ENCODE results near the gene G3BP1. TPM values are rescaled to one million over a fixed set of nuclear protein-coding genes. Genes with fewer than 3 reads are reported as not detected.
A peak's percentile ranks its signal among the peaks of the same experiment; 100 is the strongest.

Gene G3BP1
- total and polyA plus RNA-seq, 9 of the 15 experiments (the other 6 are each of a cell fraction or from before 2014, with no cell fraction given): 54.7 to 264 (median 105) TPM

GRCh38 chr5:151772029-151772845, 483 bp downstream of the G3BP1 start (continued):
- TF ChIP-seq VEZF1 (CRISPR knock-in tag; IDR thresholded peaks at IDR 0.05): peak; percentile 40
- TF ChIP-seq HNRNPL (IDR thresholded peaks at IDR 0.05; ENCODE audit: low read depth, low read length): no peak
- peak; percentile 10; the same call in 1 of the 2 replicates for TF ChIP-seq ZNF143 (CRISPR knock-in tag; IDR thresholded peaks at IDR 0.05)
- TF ChIP-seq MEF2D (tag; conservative IDR thresholded peaks at IDR 0.05; ENCODE audit: low read depth): no peak
- TF ChIP-seq NONO (IDR thresholded peaks at IDR 0.05; ENCODE audit: low read depth in 2 of 2, low read length in 1 of 2): peak; percentile 63 to 64; a peak in 1 of 4 replicates
- no peak for TF ChIP-seq CHD7 (IDR thresholded peaks at IDR 0.05; ENCODE audit: low read depth, low read length)
- TF ChIP-seq ZSCAN29 (IDR thresholded peaks at IDR 0.05): no peak
- TF ChIP-seq SIX5 (IDR thresholded peaks at IDR 0.05; ENCODE audit: borderline replicate concordance in 1 of 2, insufficient read depth in 1 of 2, low read depth in 1 of 2, low read length in 2 of 2): no peak
- no peak for TF ChIP-seq E4F1 (CRISPR knock-in tag; IDR thresholded peaks at IDR 0.05; ENCODE audit: borderline replicate concordance)
- TF ChIP-seq L3MBTL2 (IDR thresholded peaks at IDR 0.05): peak; percentile 29; the same call in 1 of the 2 replicates
- TF ChIP-seq DACH1 (IDR thresholded peaks at IDR 0.05; ENCODE audit: partially characterized antibody): no peak

Measured in K562 (cell line).